ENCODE results near the gene DCXR.
A peak's percentile ranks its signal among the peaks of the same experiment; 100 is the strongest.

The DCXR gene

DNA sequence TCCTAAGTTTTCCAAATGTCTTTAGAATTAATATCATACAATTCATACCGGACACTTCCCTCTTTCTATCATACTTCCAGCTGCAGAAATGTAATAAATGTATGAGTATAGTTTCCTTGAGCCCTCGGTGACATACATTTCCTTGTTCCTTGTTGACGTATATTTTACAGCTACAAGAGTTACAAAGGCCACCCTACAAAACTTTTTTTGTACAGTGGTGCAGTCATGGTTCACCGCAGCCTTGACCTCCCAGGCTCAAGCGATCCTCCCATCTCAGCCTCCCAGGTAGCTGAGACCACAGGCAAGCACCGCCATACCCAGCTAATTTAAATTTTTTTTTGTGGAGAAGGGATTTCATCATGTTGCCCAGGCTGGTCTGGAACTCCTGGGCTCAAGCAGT is 35.3 kb upstream of the DCXR start:
- DNase-seq (ENCODE audit: low spot score) = no peak

- DNase-seq (ENCODE audit: low spot score) = no peak
These were observed 33.1 kb upstream of the DCXR start for GRCh38 chr17:82070611-82071010.

DNA sequence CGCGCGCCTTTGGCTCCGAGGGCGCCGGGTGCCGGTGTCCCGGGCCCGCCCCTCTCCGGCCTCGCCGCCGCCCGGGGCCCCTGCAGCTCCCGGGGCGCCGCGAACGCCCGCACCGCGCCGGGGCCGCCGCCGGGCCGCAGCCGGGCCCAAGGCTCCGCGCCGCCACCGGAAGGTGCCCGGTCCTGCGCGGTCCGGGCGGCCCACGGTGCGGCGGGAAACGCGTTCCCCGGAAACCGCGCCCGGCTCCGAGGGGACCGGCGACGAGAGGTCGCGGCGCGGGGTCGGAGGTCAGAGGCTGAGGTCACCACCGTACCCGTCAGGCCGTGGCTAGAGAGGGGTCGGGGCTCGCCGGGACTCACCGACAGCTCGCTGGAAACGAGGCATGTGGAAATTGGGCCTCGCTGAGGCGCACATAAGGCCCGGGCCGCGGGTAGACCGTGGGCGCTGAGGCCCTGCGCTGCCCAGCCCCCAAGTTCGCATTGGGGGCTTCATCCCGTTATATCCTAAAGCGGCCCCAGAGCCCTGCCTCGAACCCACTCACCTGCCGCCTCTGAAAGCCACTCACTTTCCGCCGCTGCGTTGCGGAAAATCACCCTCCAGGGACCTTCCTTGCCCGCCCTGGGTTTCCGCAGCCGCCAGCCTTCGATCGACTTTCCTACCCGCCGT is 28.3 kb upstream of the DCXR start, which contains the start of gene DUS1L:
Gene DUS1L (minus strand): TSS at position 167 of the 666 bp plus-strand sequence. CDS start 745 bp downstream, outside the sequence.
- peak; percentile 100 for DNase-seq (ENCODE audit: low spot score)

GRCh38 chr17:82065193-82065637 is 27.7 kb upstream of the DCXR start:
- DNase-seq (ENCODE audit: low spot score) = no peak

DNA sequence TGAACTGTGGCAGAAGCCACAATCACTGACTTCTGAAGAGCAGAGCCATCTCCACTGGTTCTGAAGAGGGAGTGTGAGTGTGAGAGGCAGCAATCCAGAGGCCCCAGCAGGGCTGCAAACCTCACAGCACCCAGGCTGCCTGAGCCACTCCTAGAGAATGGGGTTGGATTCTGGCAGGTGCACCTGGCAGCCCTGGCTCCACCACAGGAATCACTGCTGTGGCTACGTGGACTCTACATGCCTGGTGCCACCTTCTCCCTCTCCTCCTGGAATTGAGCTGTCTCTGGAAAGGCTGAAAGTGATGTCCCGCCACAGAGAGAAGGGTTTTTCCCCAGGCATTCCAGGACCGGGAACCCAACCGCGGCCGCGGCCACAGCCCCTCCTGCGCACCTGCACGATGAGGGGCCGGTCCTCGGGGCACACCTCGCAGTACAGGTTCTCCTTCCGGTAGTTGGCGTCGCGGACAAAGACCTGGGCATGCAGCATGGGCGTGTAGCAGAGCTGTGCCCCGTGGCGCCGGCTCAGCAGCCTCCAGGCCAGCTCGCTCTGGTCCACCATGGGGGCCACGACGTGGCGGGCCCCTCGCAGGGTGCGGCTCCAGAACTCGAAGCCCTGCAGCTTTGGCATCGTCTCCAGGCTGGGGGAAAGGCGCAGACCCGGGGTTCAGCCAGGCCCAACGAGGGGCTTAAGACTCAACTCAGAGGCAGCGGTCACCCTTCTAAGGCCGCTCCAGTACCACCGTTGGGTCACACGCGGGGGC is 27.1 kb upstream of the DCXR start:
- DNase-seq (ENCODE audit: low spot score) = no peak

- no peak for DNase-seq (ENCODE audit: low spot score)
These were observed 26.2 kb upstream of the DCXR start for GRCh38 chr17:82063424-82064415.

- no peak for DNase-seq (ENCODE audit: low spot score)
These were observed 25.5 kb upstream of the DCXR start for GRCh38 chr17:82062984-82063368.

DNA sequence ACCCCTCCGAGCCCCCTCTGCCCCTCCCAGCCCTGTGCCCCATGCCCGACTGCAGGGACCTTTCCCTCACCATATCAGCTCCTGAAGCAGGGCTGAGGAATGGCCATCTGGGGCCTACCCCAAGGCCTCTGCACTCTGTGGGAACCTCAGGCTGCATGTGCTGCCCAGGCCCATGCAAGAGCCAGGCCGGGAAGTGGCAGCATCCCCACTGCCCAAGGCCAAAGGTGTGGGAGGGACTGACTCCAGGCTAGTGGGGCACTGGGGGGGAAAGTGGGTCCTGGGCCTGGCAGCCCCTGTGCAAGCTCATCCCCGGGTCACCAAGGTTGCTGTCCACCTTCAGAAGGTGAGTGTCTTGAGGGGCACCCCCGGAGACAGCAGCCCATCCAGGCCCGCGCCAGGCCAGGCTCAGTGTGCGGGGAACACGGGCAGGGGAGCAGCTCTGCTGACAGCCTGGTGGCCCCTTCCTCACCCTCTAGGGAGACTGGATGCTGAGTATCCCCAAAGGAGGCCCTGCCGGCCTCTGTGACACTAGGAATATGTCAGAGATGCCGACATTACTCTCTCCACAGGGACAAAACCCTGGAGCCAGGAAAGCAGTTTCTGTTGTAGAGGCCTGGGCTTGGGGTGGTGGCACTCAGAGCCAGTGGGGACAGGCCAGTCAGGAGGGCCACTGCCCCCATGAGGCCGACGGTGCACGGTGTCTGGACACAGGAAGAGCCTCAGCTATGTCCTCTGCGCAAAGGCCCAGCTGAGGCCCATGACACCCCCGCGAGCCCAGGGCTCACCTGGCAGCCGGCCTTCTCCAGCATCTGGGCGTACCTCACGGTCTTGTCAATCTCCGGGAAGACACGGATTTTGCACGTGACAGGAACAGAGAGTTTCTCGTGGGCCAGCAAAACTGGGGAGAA is 24.8 kb upstream of the DCXR start:
- DNase-seq (ENCODE audit: low spot score) = no peak

- DNase-seq (ENCODE audit: low spot score) = no peak
These were observed 23.8 kb upstream of the DCXR start for GRCh38 chr17:82061047-82061925.

GRCh38 chr17:82060614-82061013 is 23.1 kb upstream of the DCXR start:
- DNase-seq (ENCODE audit: low spot score) = no peak

DNA sequence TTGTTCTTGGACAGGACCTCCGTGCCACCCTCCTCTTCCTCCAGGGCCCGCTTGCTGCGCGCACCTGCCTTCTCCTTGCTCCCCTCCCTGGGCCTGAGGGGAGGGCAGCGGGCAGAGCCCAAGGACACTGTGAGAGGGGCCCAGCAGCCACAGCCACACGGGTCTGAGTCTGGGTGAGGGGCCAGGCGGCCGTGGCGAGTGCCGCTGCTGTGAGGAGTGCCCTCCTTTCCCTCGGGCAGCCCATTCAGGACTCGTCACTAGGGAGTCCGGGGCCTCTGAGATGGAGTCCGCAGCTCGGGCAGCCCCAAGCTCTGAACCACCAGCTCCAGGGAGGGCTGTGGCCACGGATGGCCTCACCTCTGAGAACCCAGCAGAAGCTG is 22.5 kb upstream of the DCXR start:
- no peak for DNase-seq (ENCODE audit: low spot score)

GRCh38 chr17:82059272-82060000 is 21.9 kb upstream of the DCXR start:
- DNase-seq (ENCODE audit: low spot score) = no peak

GRCh38 chr17:82058855-82059249 is 21.4 kb upstream of the DCXR start:
- DNase-seq (ENCODE audit: low spot score) = no peak

GRCh38 chr17:82058230-82058854 is 20.8 kb upstream of the DCXR start:
- DNase-seq (ENCODE audit: low spot score) = no peak

GRCh38 chr17:82056729-82057621 is 19.5 kb upstream of the DCXR start:
- no peak for DNase-seq (ENCODE audit: low spot score)

GRCh38 chr17:82055965-82056728 is 18.6 kb upstream of the DCXR start:
- DNase-seq (ENCODE audit: low spot score) = no peak
